ENCODE results near the gene RNF115. TPM values are rescaled to one million over a fixed set of nuclear protein-coding genes. Genes with fewer than 3 reads are reported as not detected.
"Not testable (repeated sequence)": the region's sequence is repeated elsewhere in the genome, so short reads cannot be mapped to it uniquely, and the experiment has no call there.

RNF115 gene
- polyA plus RNA-seq, 5 donors = 13.8 to 19.9 (median 18.1) TPM

GRCh38 chr1:145782272-145783099 lies 41.4 kb downstream of the RNF115 start:
- DNase-seq = no peak

- DNase-seq = no peak
These were observed 45.8 kb downstream of the RNF115 start for GRCh38 chr1:145778146-145778540.

GRCh38 chr1:145777357-145778145 lies 46.3 kb downstream of the RNF115 start:
- DNase-seq = no peak

GRCh38 chr1:145773423-145773822 lies 50.5 kb downstream of the RNF115 start:
- no peak for DNase-seq

- DNase-seq = no peak
These were observed 52.8 kb downstream of the RNF115 start for GRCh38 chr1:145771056-145771455.

GRCh38 chr1:145768004-145768403 lies 55.9 kb downstream of the RNF115 start:
- DNase-seq = not testable (repeated sequence)

- DNase-seq = not testable (repeated sequence)
These were observed 57.0 kb downstream of the RNF115 start for GRCh38 chr1:145766926-145767325.

- not testable (repeated sequence) for DNase-seq
These were observed 58.1 kb downstream of the RNF115 start for GRCh38 chr1:145765585-145766360.

GRCh38 chr1:145765127-145765526 lies 58.8 kb downstream of the RNF115 start:
- DNase-seq = not testable (repeated sequence)

- not testable (repeated sequence) for DNase-seq
These were observed 59.5 kb downstream of the RNF115 start for GRCh38 chr1:145764231-145764940.

- not testable (repeated sequence) for DNase-seq
These were observed 61.9 kb downstream of the RNF115 start for GRCh38 chr1:145762001-145762400.

- not testable (repeated sequence) for DNase-seq
These were observed 62.4 kb downstream of the RNF115 start for GRCh38 chr1:145761498-145761897.

- DNase-seq = not testable (repeated sequence)
These were observed 63.4 kb downstream of the RNF115 start for GRCh38 chr1:145760395-145760949.

GRCh38 chr1:145759721-145760120 lies 64.2 kb downstream of the RNF115 start:
- DNase-seq = no peak

- no peak for DNase-seq
These were observed 65.3 kb downstream of the RNF115 start for GRCh38 chr1:145758575-145758974.

- DNase-seq = no peak
These were observed 65.8 kb downstream of the RNF115 start for GRCh38 chr1:145758116-145758515.

- DNase-seq = no peak
These were observed 66.5 kb downstream of the RNF115 start for GRCh38 chr1:145757420-145757819.

GRCh38 chr1:145751491-145752037 lies 72.3 kb downstream of the RNF115 start:
- no peak for DNase-seq

- DNase-seq = no peak
These were observed 73.5 kb downstream of the RNF115 start for GRCh38 chr1:145750426-145750825.

GRCh38 chr1:145747398-145748247 lies 76.3 kb downstream of the RNF115 start:
- DNase-seq = no peak

Measured in right lung (tissue), 5 donors.